Effector CD8-positive, alpha-beta T cell (primary cell): ENCODE data around the gene NELL1.
"Not testable (repeated sequence)": the region's sequence is repeated elsewhere in the genome, so short reads cannot be mapped to it uniquely, and the experiment has no call there.

ENCODE experiments used
- DNase-seq: peaks from one replicate; lab custom pipeline; 2025; lab: John Stamatoyannopoulos, UW

Gene NELL1

GRCh38 chr11:21110415-21110814 lies 441.0 kb downstream of the NELL1 start:
- DNase-seq: no peak

- DNase-seq: no peak
Observed at GRCh38 chr11:21113876-21114275, 444.5 kb downstream of the NELL1 start.

- DNase-seq: no peak
Observed at GRCh38 chr11:21116009-21116408, 446.6 kb downstream of the NELL1 start.

GRCh38 chr11:21119411-21119810 lies 450.0 kb downstream of the NELL1 start:
- no peak for DNase-seq

GRCh38 chr11:21121991-21122390 lies 452.6 kb downstream of the NELL1 start:
- DNase-seq: no peak

GRCh38 chr11:21122523-21122922 lies 453.1 kb downstream of the NELL1 start:
- no peak for DNase-seq

GRCh38 chr11:21132146-21132720 lies 462.8 kb downstream of the NELL1 start:
- no peak for DNase-seq

- DNase-seq: no peak
Observed at GRCh38 chr11:21133244-21133643, 463.9 kb downstream of the NELL1 start.

- DNase-seq: no peak
Observed at GRCh38 chr11:21133722-21134121, 464.3 kb downstream of the NELL1 start.

- DNase-seq: no peak
Observed at GRCh38 chr11:21137803-21138202, 468.4 kb downstream of the NELL1 start.

- DNase-seq: not testable (repeated sequence)
Observed at GRCh38 chr11:21141557-21141956, 472.2 kb downstream of the NELL1 start.

GRCh38 chr11:21142007-21142406 lies 472.6 kb downstream of the NELL1 start:
- no peak for DNase-seq

- DNase-seq: no peak
Observed at GRCh38 chr11:21144531-21144930, 475.1 kb downstream of the NELL1 start.

- DNase-seq: no peak
Observed at GRCh38 chr11:21148376-21148775, 479.0 kb downstream of the NELL1 start.

GRCh38 chr11:21160140-21160539 lies 490.8 kb downstream of the NELL1 start:
- DNase-seq: no peak

GRCh38 chr11:21169639-21170038 lies 500.3 kb downstream of the NELL1 start:
- no peak for DNase-seq

- DNase-seq: no peak
Observed at GRCh38 chr11:21173476-21173875, 504.1 kb downstream of the NELL1 start.

- DNase-seq: no peak
Observed at GRCh38 chr11:21174781-21175180, 505.4 kb downstream of the NELL1 start.

GRCh38 chr11:21177379-21177778 lies 508.0 kb downstream of the NELL1 start:
- no peak for DNase-seq

- DNase-seq: no peak
Observed at GRCh38 chr11:21179770-21180169, 510.4 kb downstream of the NELL1 start.

- DNase-seq: no peak
Observed at GRCh38 chr11:21180182-21180581, 510.8 kb downstream of the NELL1 start.

- DNase-seq: no peak
Observed at GRCh38 chr11:21185959-21186358, 516.6 kb downstream of the NELL1 start.

GRCh38 chr11:21190181-21190580 lies 520.8 kb downstream of the NELL1 start:
- no peak for DNase-seq

- DNase-seq: no peak
Observed at GRCh38 chr11:21195995-21196394, 526.6 kb downstream of the NELL1 start.

GRCh38 chr11:21198498-21198897 lies 529.1 kb downstream of the NELL1 start:
- DNase-seq: no peak
